GM18508 (cell line): ENCODE results near the gene KRT7.

Experiments used
- ATAC-seq: cut with Tn5 transposase; IDR thresholded peaks from one replicate; pipeline ENCODE4 v1.9.1; 2021; ENCODE audit warnings: moderate number of reproducible peaks; ENCODE audit not compliant: insufficient read depth, unreplicated experiment

Gene KRT7

GRCh38 chr12:52291267-52291935 lies 58.4 kb downstream of the KRT7 start, which contains the start of gene KRT81:
Gene KRT81, minus strand, starts transcription at chr12:52291534. Its CDS starts 69 bp downstream, at chr12:52291465.
- ATAC-seq, result no peak

DNA sequence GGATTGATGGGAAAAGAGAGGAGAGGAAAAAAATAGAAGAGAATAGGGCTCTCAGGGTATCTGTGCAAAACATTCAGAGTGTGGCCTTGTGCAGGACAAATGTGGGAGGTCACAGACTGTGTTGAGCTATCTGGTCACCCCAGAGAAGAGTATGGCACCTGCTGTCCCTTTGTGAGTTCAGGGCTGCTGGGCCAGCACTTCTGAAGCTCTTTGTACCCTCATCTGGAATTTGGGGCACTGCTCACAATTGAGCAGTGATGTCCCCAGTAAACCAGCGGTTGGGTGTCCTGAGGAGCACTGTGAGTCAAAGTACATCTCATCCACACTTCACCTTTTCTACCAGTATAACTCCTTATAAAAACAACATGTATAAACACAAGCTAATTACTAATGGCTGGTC lies 60.9 kb downstream of the KRT7 start:
- ATAC-seq, result no peak

GRCh38 chr12:52294803-52295202 lies 61.8 kb downstream of the KRT7 start:
- ATAC-seq, result no peak

- ATAC-seq, result no peak
These were observed 62.6 kb downstream of the KRT7 start for GRCh38 chr12:52295663-52296062.

DNA sequence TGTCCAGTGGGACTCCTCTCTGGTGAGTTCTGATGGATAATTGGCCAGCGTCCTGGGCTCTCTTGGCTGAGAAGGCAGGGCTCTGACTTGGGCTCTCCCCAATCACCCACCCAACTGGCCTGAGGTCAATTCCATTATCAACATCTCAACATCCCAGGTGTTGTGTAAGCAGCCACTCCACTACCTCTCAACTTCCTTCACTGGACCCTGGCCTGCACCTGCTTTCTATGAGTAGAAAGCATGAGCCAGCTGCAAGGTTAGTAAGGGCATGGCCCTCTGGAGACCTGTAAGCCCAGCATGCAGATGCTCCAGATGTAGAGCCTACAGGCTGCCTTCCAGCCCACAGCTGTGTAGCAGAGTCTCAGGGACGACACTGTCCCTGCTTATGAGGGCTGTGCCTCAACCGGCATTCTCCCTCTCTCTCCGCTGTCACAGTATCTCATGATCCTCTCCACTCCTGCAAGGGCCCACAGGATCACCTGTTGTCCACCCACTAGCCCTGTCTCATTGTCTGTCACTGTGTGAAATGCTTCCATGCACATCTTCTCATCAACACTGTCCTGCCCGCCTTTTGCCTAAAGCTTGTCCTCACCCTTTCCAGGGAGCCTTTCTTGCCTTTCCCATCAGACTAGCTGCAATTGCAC lies 63.7 kb downstream of the KRT7 start:
- no peak for ATAC-seq
